Kidney (tissue), 14 donors: ENCODE results near the gene RCAN2. TPM values are rescaled to one million over a fixed set of nuclear protein-coding genes. Genes with fewer than 3 reads are reported as not detected.

ENCODE experiments used
- DNase-seq, 5 donors: peaks; one replicate each; pipeline ENCODE4 v3.0.0-alpha.2; 2013 to 2020
- FAIRE-seq: peaks from 2 replicates; lab custom pipeline; 2012; peaks lifted over from hg19 to GRCh38; lab: Jason Lieb, UNC
- H3K27ac ChIP-seq, 2 donors: one replicate each; pipeline ENCODE4 v1.7.0; 2013; ENCODE audit warnings: low read depth in 2 of 2, low read length in 2 of 2, inconsistent platforms in 1 of 2
- H3K27me3 ChIP-seq: one replicate; pipeline ENCODE4 v1.7.1; 2013; ENCODE audit warnings: low read length, inconsistent platforms; ENCODE audit not compliant: control insufficient read depth, insufficient read depth
- H3K36me3 ChIP-seq, 3 donors: one replicate each; pipeline versions ENCODE4 v1.7.0 to v1.7.1; 2013; ENCODE audit warnings: low read length in 3 of 3, control low read depth in 1 of 3, inconsistent platforms in 1 of 3; ENCODE audit not compliant: insufficient read depth in 3 of 3, control insufficient read depth in 2 of 3
- H3K4me1 ChIP-seq, 3 donors: one replicate each; pipeline versions ENCODE4 v1.7.0 to v1.7.1; 2013; ENCODE audit warnings: low read length in 3 of 3, inconsistent platforms in 1 of 3, low read depth in 1 of 3; ENCODE audit not compliant: control insufficient read depth in 2 of 3, insufficient read depth in 2 of 3
- H3K4me3 ChIP-seq, 3 donors: one replicate each; pipeline versions ENCODE4 v1.7.0 to v1.8.1; 2013; ENCODE audit warnings: low read length in 3 of 3, control low read depth in 1 of 3, inconsistent platforms in 1 of 3
- H3K9ac ChIP-seq, 3 donors: one replicate each; pipeline versions ENCODE4 v1.7.0 to v1.7.1; 2013; ENCODE audit warnings: low read length in 3 of 3, control low read depth in 1 of 3, inconsistent platforms in 1 of 3
- H3K9me3 ChIP-seq, 3 donors: one replicate each; pipeline versions ENCODE4 v1.7.0 to v1.7.1; 2013; ENCODE audit warnings: low read length in 3 of 3, control low read depth in 1 of 3, inconsistent platforms in 1 of 3; ENCODE audit not compliant: control insufficient read depth in 2 of 3, insufficient read depth in 1 of 3
- intact Hi-C: fragments of 100-400 bp; cut with DNase I; formaldehyde crosslinking; loops from one replicate; pipeline ENCODE4 v1.11.1; 2022
- polyA plus RNA-seq: library from polyadenylated mRNA; stranded (reverse); fragments of 350-450 nt; fragmentation: Illumina TruSeq; extraction: RNeasy Lipid Tissue Mini Kit (QIAGEN cat#74804); gene quantifications from one replicate; pipeline ENCODE4 v1.2.3, GENCODE V29; 2014; ENCODE audit warnings: low read depth, low replicate concordance; ENCODE audit not compliant: insufficient read depth
- total RNA-seq: library from RNA; stranded (reverse); fragmentation: NEBNext Ultra II Directional; extraction: Animal tissue kit (Norgen Biotek cat#: 25700); gene quantifications from one replicate; pipeline ENCODE4 v1.2.1, GENCODE V29; 2021
- TF ChIP-seq, protein P1 (sequence below): IDR thresholded peaks from 3 replicates; pipeline ENCODE4 v1.5.1; 2012; ENCODE audit warnings: mild to moderate bottlenecking, moderate library complexity, borderline replicate concordance; ENCODE audit not compliant: insufficient read depth; ENCODE audit errors: extremely low read depth
- donor health status: control.
- donor health status: control.
- donor health status: control.
- donor health status: control.
- donor health status: control.
- donor health status: DM: yes; HTN: yes; CAD: no.
- donor health status: Normal renal cell carcinoma (clear cell type).

The RCAN2 gene
- total and polyA plus RNA-seq, 2 donors from 2014 or later: 25.7 to 37.4 TPM

DNA sequence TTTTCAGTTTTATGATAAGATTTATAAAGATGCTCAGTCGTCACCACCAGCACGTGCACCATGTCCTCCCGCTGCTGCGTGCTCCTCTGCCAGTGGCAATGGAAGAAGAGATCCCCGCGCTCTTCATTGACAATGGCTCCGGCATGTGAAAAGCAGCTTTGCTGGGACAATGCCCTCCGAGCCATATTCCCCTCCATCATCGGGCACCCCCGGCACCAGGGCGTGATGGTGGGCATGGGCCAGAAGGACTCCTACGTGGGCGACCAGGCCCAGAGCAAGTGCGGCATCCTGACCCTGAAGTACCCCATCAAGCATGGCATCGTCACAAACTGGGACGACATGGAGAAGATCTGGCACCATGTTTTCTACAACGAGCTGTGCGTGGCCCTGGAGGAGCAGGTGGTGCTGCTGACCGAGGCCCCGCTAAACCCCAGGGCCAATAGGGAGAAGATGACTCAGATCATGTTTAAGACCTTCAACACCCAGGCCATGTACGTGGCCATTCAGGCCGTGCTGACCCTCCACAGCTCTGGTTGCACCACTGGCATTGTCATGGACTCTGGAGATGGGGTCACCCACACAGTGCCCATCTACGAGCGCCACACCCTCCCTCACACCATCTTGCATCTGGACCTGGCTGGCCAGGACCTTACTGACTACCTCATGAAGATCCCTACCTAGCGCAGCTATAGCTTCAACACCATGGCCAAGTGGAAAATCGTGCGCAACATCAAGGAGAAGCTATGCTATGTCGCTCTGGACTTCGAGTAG, 286.2 kb downstream of the RCAN2 start:
- DNase-seq: no peak
- no peak for FAIRE-seq
- H3K27ac ChIP-seq: no peak overlapping the region
- no peaks in the 10 kb centered on the region for H3K27me3 ChIP-seq
- intact Hi-C loops: no loop called here
- no peak overlapping the region for H3K4me3 ChIP-seq
- no peaks in the 10 kb centered on the region for H3K36me3 ChIP-seq
- H3K4me1 ChIP-seq: no peaks in the 10 kb centered on the region
- no peak overlapping the region for H3K9ac ChIP-seq
- H3K9me3 ChIP-seq: peaks cover 0 to 4% (median 2%) of the 10 kb centered on the region in 3 donors
- TF ChIP-seq, protein P1, sequence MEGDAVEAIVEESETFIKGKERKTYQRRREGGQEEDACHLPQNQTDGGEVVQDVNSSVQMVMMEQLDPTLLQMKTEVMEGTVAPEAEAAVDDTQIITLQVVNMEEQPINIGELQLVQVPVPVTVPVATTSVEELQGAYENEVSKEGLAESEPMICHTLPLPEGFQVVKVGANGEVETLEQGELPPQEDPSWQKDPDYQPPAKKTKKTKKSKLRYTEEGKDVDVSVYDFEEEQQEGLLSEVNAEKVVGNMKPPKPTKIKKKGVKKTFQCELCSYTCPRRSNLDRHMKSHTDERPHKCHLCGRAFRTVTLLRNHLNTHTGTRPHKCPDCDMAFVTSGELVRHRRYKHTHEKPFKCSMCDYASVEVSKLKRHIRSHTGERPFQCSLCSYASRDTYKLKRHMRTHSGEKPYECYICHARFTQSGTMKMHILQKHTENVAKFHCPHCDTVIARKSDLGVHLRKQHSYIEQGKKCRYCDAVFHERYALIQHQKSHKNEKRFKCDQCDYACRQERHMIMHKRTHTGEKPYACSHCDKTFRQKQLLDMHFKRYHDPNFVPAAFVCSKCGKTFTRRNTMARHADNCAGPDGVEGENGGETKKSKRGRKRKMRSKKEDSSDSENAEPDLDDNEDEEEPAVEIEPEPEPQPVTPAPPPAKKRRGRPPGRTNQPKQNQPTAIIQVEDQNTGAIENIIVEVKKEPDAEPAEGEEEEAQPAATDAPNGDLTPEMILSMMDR: no peak

DNA sequence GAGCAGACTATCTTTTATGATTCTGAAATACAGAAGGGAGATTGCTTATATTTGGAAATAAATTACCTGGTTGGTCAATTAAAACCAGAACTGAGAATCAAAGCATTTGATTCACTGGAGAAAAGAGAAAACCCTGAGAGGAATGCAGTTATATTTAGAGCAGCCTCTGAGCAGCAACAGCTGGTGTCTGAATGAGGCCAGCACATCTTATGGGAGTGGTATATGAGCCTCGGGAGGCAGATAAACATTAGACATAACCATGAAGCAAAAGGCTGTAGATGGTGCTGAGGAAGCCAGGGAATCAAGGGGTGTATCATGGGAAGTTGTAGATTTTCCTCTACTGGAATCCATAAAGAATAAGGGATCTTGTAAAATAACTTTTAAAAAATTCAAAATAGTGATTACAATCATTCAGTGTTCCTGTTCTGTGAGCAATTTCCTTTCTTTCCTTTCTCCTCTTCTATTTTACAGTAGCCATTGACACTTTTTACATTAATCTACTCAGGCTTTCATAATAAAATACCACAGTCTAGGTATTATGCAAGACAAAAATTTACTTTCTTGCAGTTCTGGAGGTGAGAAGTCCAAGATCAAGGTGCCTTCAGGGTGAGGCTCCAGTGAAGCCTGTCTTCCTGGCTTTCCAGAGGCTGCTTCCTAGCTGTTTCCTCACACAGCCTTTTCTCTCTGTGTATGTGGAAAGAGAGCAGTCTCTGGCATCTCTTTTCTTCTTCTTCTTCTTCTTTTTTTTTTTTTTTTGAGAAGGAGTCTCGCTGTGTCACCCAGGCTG, 287.7 kb downstream of the RCAN2 start:
- H3K4me1 ChIP-seq: no peaks in the 10 kb centered on the region
- intact Hi-C loops: no loop called here
- DNase-seq: peak in 3 of 5 donors; percentile 17 to 89 (median 62)
- TF ChIP-seq, protein P1: no peak
- H3K27ac ChIP-seq: no peak overlapping the region
- no peak overlapping the region for H3K9ac ChIP-seq
- H3K36me3 ChIP-seq: no peaks in the 10 kb centered on the region
- no peak overlapping the region for H3K4me3 ChIP-seq
- H3K27me3 ChIP-seq: no peaks in the 10 kb centered on the region
- FAIRE-seq: no peak
- peaks cover 0 to 4% (median 2%) of the 10 kb centered on the region in 3 donors for H3K9me3 ChIP-seq

DNA sequence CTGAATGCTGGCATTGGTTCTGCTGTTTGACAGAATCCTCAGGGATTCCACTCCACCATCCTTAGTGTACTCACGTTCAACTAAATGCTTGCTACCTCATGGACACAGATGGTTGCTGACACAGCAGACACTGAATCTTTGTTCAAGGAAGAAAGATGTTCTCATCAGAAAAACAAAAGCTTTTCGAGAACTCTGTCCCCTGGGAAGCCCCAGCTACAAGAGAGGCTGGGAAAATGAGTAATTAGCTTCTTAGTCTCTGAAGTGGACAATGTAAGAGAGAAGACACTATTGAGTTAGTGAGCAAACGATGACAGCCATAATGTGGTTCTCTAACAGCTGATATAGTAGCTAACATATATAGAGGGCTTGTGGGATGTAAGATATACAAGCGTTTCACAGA, 289.5 kb downstream of the RCAN2 start:
- H3K27ac ChIP-seq: no peak overlapping the region
- intact Hi-C loops: no loop called here
- H3K4me3 ChIP-seq: no peak overlapping the region
- no peak for DNase-seq
- no peaks in the 10 kb centered on the region for H3K27me3 ChIP-seq
- H3K9me3 ChIP-seq: peaks cover 0 to 4% (median 2%) of the 10 kb centered on the region in 3 donors
- FAIRE-seq: no peak
- TF ChIP-seq, protein P1: no peak
- no peak overlapping the region for H3K9ac ChIP-seq
- no peaks in the 10 kb centered on the region for H3K4me1 ChIP-seq
- no peaks in the 10 kb centered on the region for H3K36me3 ChIP-seq
